Stomach (tissue), 9 donors: Measurements from ENCODE around the gene AK1. TPM values are rescaled to one million over a fixed set of nuclear protein-coding genes. Genes with fewer than 3 reads are reported as not detected.

Experiments
- DNase-seq, 2 donors: peaks; one replicate each; pipeline versions ENCODE4 v3.0.0 to v3.0.0-alpha.2; 2013 to 2019
- H3K27ac ChIP-seq, 5 donors: fragments of 200-600 bp in 4 of 5; sonication (generic) in 4 of 5; one replicate each; pipeline ENCODE4 v1.5.1; 2013 to 2019; ENCODE audit warnings: mild to moderate bottlenecking in 1 of 5, moderate library complexity in 1 of 5
- H3K27me3 ChIP-seq, 3 donors: fragments of 200-600 bp; sonication (generic); one replicate each; pipeline ENCODE4 v1.5.1; 2017 to 2019; ENCODE audit warnings: mixed run types in 1 of 3
- H3K36me3 ChIP-seq, 4 donors: fragments of 200-600 bp; sonication (generic); 1 replicate in 3 of 4; 2 replicates in 1 of 4; pipeline ENCODE4 v1.5.1; 2016 to 2019
- H3K4me1 ChIP-seq, 4 donors: fragments of 200-600 bp; sonication (generic); one replicate each; pipeline ENCODE4 v1.5.1; 2016 to 2019
- H3K4me3 ChIP-seq, 4 donors: fragments of 200-600 bp; sonication (generic) in 3 of 4; one replicate each; pipeline ENCODE4 v1.5.1; 2016 to 2019; ENCODE audit warnings: mild to moderate bottlenecking in 1 of 4
- H3K9me3 ChIP-seq, 4 donors: fragments of 200-600 bp; sonication (generic); one replicate each; pipeline ENCODE4 v1.5.1; 2016 to 2019
- CTCF ChIP-seq, 7 experiments: fragments of 450-650 bp in 4 of 7; fragments of 200-600 bp in 3 of 7; sonication (generic) in 3 of 7; IDR thresholded peaks; one replicate each; pipeline ENCODE4 v1.5.1; 2016 to 2019; ENCODE audit warnings: antibody characterized with exemption in 7 of 7, control low read depth in 2 of 7, mild to moderate bottlenecking in 1 of 7
- EP300 ChIP-seq: sonication (generic); formaldehyde crosslinking; IDR thresholded peaks from one replicate; pipeline ENCODE4 v1.6.1; 2017; ENCODE audit warnings: antibody characterized with exemption
- POLR2A ChIP-seq, 4 donors: fragments of 450-650 bp; IDR thresholded peaks; one replicate each; pipeline ENCODE4 v1.6.1; 2016; ENCODE audit warnings: antibody characterized with exemption in 4 of 4, control low read depth in 2 of 4, mild to moderate bottlenecking in 1 of 4, moderate library complexity in 1 of 4
- POLR2AphosphoS5 ChIP-seq, 3 donors: sonication (generic); formaldehyde crosslinking; IDR thresholded peaks; one replicate each; pipeline ENCODE4 v1.6.1; 2016; ENCODE audit warnings: antibody characterized with exemption in 3 of 3
- WGBS, 5 donors: extraction: QIAGEN DNeasy Blood & Tissue Kit in 3 of 5; methylation state at CpG; one replicate each; pipeline versions ENCODE4 v1.1.5 to v1.1.7; 2013 to 2018; 5-methylcytosine and 5-hydroxymethylcytosine counted together
- intact Hi-C: fragments of 100-400 bp; cut with DNase I; formaldehyde crosslinking; loops from one replicate; pipeline ENCODE4 v1.15.1; 2023; ENCODE audit warnings: low total_unique reads
- polyA plus RNA-seq, 3 donors: library from polyadenylated mRNA; stranded (reverse); fragments of 200-250 nt; gene quantifications; one replicate each; pipeline ENCODE4 v1.2.3, GENCODE V29; 2013
- total RNA-seq, 5 donors: library from RNA; depleted of rRNA; stranded (reverse); fragments of >200 nt; gene quantifications; one replicate each; pipeline versions ENCODE4 v1.1.0 to v1.2.3, GENCODE V29; 2014 to 2016
- donor health status: healthy with polysubstance abuse.
- donor health status: Bipolar disorder and iron deficiency.
- donor health status: healthy.

Gene AK1
- total and polyA plus RNA-seq, 8 donors, result 7.2 to 92.1 (median 64.4) TPM; not detected in 1

GRCh38 chr9:127920794-127921193, 43.3 kb upstream of the AK1 start:
- TF ChIP-seq POLR2AphosphoS5 (IDR thresholded peaks at IDR 0.05) (no peak), EP300 (no peak), CTCF (IDR thresholded peaks at IDR 0.05) (no peak), POLR2A (IDR thresholded peaks at IDR 0.05) (no peak)
- WGBS, 5 donors, result 77 to 87% (median 79%) methylated on average over 7 of the region's 7 CpGs
- intact Hi-C loops, result loop anchor here (5.0 kb wide), 1 partner anchor 328 kb away; no protein-coding TSS in a partner anchor

GRCh38 chr9:127919253-127919815, 41.9 kb upstream of the AK1 start:
- 22 to 46% (median 38%) methylated on average over 8 of the region's 8 CpGs for WGBS, 5 donors
- Histone ChIP-seq H3K27me3 (peaks cover 0 to 8% (median 0%) of the 10 kb centered on the region in 3 donors), H3K4me3 (no peak overlapping the region), H3K36me3 (peaks cover 0 to 4% (median 0%) of the 10 kb centered on the region in 4 donors), H3K4me1 (peaks cover 54 to 71% (median 58%) of the 10 kb centered on the region in 4 donors), H3K27ac (peak overlapping the region; percentile 52 to 84 (median 61)), H3K9me3 (no peaks in the 10 kb centered on the region)
- TF ChIP-seq POLR2AphosphoS5 (IDR thresholded peaks at IDR 0.05), result peak in 2 of 3 donors; percentile 77 to 93
- TF ChIP-seq CTCF (IDR thresholded peaks at IDR 0.05), result no peak
- intact Hi-C loops, result no loop called here
- peak; percentile 73 to 83 for DNase-seq

More at GRCh38 chr9:127920794-127921193, 43.3 kb upstream of the AK1 start:
- DNase-seq, result no peak
- Histone ChIP-seq H3K36me3 (no peaks in the 10 kb centered on the region), H3K9me3 (no peaks in the 10 kb centered on the region), H3K27me3 (peaks cover 0 to 22% (median 0%) of the 10 kb centered on the region in 3 donors), H3K4me1 (peaks cover 41 to 57% (median 45%) of the 10 kb centered on the region in 4 donors), H3K27ac (no peak overlapping the region), H3K4me3 (no peak overlapping the region)

- peaks cover 0 to 7% (median 0%) of the 10 kb centered on the region in 3 donors for H3K27me3 ChIP-seq
- DNase-seq, result peak in 1 of 2 donors; percentile 43
- no peaks in the 10 kb centered on the region for H3K9me3 ChIP-seq
- no peak for TF ChIP-seq EP300
- no peak for TF ChIP-seq CTCF (IDR thresholded peaks at IDR 0.05)
- no peak for TF ChIP-seq POLR2A (IDR thresholded peaks at IDR 0.05)
- no peak for TF ChIP-seq POLR2AphosphoS5 (IDR thresholded peaks at IDR 0.05)
- intact Hi-C loops, result no loop called here
- peaks cover 0 to 8% (median 6%) of the 10 kb centered on the region in 4 donors for H3K36me3 ChIP-seq
- no peak overlapping the region for H3K4me3 ChIP-seq
- peak overlapping the region; percentile 52 to 84 (median 61) for H3K27ac ChIP-seq
- WGBS, 5 donors, result 78 to 83% (median 82%) methylated on average over 8 of the region's 8 CpGs
- H3K4me1 ChIP-seq, result peaks cover 57 to 74% (median 61%) of the 10 kb centered on the region in 4 donors
Observed at GRCh38 chr9:127918183-127919107, 41.0 kb upstream of the AK1 start.

GRCh38 chr9:127917603-127918002, 40.1 kb upstream of the AK1 start:
- intact Hi-C loops, result no loop called here
- WGBS, 5 donors, result 67 to 74% (median 70%) methylated on average over 6 of the region's 6 CpGs
- Histone ChIP-seq H3K4me3 (peak overlapping the region in 3 of 4 donors; percentile 61 to 79 (median 74)), H3K27ac (peak overlapping the region in 4 of 5 donors; percentile 61 to 84 (median 78)), H3K4me1 (peaks cover 61 to 83% (median 69%) of the 10 kb centered on the region in 4 donors), H3K36me3 (peaks cover under 1 to 16% (median 14%) of the 10 kb centered on the region in 4 donors), H3K27me3 (peaks cover 0 to 7% (median 0%) of the 10 kb centered on the region in 3 donors), H3K9me3 (no peaks in the 10 kb centered on the region)
- TF ChIP-seq CTCF (IDR thresholded peaks at IDR 0.05) (no peak), POLR2AphosphoS5 (IDR thresholded peaks at IDR 0.05) (no peak), EP300 (no peak), POLR2A (IDR thresholded peaks at IDR 0.05) (no peak)
- DNase-seq, result no peak
